Skeletal muscle cell (primary cell): Measurements from ENCODE around the gene RNASE9.
"Not testable (repeated sequence)": the region's sequence is repeated elsewhere in the genome, so short reads cannot be mapped to it uniquely, and the experiment has no call there.

Source experiments
- DNase-seq: peaks from one replicate; pipeline ENCODE4 v3.0.0-alpha.2; 2010; ENCODE audit warnings: low read depth
- H3K4me3 ChIP-seq: 2 replicates; pipeline ENCODE4 v1.5.1; 2011; ENCODE audit warnings: low read depth, mild to moderate bottlenecking, control low read depth, low read length, moderate library complexity

RNASE9 gene

GRCh38 chr14:20560961-20561360, at the start of gene RNASE9:
TSS of gene RNASE9 (minus strand) at chr14:20561047.
- no peak for DNase-seq
- H3K4me3 ChIP-seq, result no peak within 1 kb of the TSS

- H3K4me3 ChIP-seq, result peak overlapping the region; percentile 80
- no peak for DNase-seq
Observed at GRCh38 chr14:20610002-20610765, 49.3 kb upstream of the RNASE9 start.

- no peak for DNase-seq
- peak overlapping the region; percentile 80 for H3K4me3 ChIP-seq
Observed at GRCh38 chr14:20609215-20610001, 48.6 kb upstream of the RNASE9 start.

GRCh38 chr14:20608383-20609110, 47.7 kb upstream of the RNASE9 start:
- H3K4me3 ChIP-seq, result no peak overlapping the region
- no peak for DNase-seq

DNA sequence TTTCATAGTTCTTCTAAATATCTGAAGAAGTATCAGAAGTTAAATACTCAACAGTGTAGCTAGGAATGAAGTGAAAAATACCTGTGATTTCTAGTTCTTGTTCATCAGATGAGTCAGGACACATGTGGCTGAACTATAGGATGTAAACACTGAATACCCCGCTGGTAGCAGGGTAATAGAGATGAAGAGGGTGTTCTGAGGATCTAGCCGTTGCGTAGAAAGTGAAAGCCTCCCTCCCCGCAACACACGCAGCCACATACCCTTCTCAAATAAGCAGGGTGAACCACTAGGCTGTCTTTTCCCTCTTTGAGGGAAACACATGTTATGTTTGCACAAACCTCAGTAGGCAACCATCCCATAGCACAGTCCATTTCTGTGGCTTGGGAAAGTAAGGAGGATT, 46.8 kb upstream of the RNASE9 start:
- no peak for DNase-seq
- H3K4me3 ChIP-seq, result no peak overlapping the region

DNA sequence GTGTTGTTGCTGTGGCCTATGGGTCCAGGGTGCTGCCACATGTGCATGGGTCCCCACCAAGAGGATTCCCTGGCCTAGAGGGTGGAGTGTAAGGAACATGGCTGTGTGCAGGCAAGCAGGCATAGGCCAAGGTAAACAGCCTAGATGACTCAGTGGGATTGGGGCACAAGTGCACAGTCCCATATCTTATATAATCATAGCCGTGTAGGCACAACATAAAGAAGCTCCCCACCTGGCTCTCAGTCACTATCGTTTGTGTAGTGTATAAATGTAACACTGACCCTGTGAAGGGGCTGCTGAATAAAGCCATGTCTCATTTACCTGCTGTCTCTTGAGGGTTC, 46.0 kb upstream of the RNASE9 start:
- no peak overlapping the region for H3K4me3 ChIP-seq
- DNase-seq, result no peak

- DNase-seq, result no peak
- H3K4me3 ChIP-seq, result no peak overlapping the region
Observed at GRCh38 chr14:20606190-20606901, 45.5 kb upstream of the RNASE9 start.

DNA sequence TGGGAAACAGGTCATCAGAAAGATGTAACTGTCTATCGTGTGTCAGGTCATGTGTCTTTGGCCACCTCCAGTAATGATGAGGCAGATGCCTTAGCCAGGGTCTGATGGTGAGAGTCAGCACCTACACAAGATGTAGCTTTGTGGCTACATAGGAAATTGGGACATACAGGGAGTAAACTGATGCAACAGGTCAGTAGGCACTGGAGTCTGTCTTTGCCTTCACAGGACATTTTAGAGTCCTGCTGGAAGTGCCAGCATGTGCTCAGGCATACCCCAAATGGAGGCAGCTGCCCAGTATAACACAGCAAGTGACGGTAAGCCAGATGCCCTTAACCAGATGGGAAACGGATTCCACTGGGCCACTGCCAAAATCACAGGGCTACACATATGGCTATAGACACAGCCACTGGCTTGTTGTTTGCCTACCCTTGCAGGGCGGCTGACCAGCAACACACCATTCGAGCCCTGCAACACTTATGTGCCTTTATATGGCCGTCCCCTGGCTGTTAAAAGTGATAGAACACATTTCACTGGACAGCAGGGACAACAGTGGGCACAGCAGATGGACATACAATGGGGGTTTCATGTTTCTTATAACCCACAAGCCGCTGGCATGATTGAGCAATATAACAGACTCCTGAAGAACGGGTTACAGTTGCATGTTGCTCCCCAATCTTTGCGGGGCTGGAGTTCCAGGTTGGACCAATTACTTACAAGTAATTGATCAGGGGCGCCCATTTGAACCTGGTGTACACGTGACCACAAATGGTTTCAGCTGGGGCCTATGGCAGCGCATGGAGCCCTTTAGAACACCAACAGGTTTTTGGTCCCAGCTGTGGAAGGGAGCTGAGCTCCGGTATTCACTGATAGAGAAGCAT, 43.2 kb upstream of the RNASE9 start:
- DNase-seq, result no peak
- H3K4me3 ChIP-seq, result no peak overlapping the region

DNA sequence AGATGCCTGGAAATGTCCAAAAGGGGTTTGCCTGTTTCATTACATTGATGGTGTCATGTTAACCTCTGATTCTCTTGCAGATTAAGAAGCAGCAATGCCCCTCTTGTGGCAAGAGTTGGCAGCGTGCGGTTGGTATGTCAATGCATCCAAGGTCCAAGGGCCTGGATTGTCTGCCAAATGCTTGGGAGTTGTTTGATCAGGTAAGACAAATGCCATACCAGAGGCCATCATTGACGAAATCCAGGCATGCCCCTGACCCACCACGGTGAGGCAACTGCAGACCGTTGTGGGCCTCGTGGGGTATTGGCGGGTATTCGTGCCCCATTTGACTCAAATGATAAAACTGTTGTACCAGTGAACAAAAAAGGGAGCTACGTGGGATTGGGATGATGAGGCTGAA, 41.7 kb upstream of the RNASE9 start:
- H3K4me3 ChIP-seq, result no peak overlapping the region
- no peak for DNase-seq

- DNase-seq, result no peak
- H3K4me3 ChIP-seq, result no peak overlapping the region
Observed at GRCh38 chr14:20601522-20601921, 40.7 kb upstream of the RNASE9 start.

GRCh38 chr14:20597108-20597507, 36.3 kb upstream of the RNASE9 start:
- no peak for DNase-seq
- no peak overlapping the region for H3K4me3 ChIP-seq

DNA sequence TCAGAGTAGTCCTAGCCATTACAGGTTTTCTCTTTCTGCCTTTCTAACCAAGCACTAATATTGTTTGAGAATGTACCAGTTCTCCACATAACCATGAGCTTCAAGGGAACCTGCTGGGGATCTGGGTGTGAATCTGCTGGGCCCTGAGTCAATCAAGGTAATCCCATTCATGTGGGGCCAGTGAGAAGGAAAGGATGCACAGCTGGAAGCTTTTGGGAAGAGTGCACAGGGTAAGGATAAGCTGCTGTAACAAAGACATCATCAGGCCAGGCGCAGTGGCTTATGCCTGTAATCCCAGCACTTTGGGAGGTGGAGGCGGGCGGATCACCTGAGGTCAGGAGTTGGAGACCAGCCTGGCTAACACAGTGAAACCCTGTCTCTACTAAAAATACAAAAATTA, 34.9 kb upstream of the RNASE9 start:
- DNase-seq, H3K4me3 ChIP-seq: not testable (repeated sequence)

- H3K4me3 ChIP-seq, result no peak overlapping the region
- no peak for DNase-seq
Observed at GRCh38 chr14:20592574-20592973, 31.7 kb upstream of the RNASE9 start.

DNA sequence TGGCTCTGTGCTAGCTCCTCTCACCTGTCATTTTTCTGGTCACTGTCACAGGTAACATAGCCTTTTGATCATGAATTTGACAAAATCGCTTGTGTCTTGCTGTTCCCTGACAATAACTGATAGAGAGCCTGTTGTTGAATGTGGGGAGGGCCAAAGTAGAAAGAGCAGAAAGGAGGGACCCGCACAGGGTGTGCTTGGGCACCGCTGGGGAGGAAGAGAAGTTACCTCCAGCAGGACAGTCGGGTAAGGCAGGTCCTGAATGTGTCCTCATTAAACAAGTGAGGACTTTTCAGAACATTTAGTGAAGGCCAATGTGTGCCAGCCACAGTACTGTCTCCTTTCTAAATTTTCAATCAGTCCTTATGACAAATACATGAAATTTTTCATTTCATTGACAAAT, 30.4 kb upstream of the RNASE9 start, which contains the start of gene RNASE12:
RNASE12 (minus strand) TSS at position 142 of the 400 bp plus-strand sequence. CDS start 653 bp downstream, outside the sequence.
- DNase-seq, result no peak
- no peak within 1 kb of the TSS for H3K4me3 ChIP-seq

GRCh38 chr14:20587489-20588154, 26.8 kb upstream of the RNASE9 start, which contains the start of gene RNASE11:
TSS of gene RNASE11 (minus strand) at chr14:20588001.
- no peak within 1 kb of the TSS for H3K4me3 ChIP-seq
- DNase-seq, result no peak

GRCh38 chr14:20583908-20584307, 23.1 kb upstream of the RNASE9 start:
- no peak for DNase-seq
- no peak overlapping the region for H3K4me3 ChIP-seq

- no peak for DNase-seq
- no peak overlapping the region for H3K4me3 ChIP-seq
Observed at GRCh38 chr14:20583142-20583541, 22.3 kb upstream of the RNASE9 start.

- no peak for DNase-seq
- no peak overlapping the region for H3K4me3 ChIP-seq
Observed at GRCh38 chr14:20580242-20580641, 19.4 kb upstream of the RNASE9 start.
